HG03025 (cell line): ENCODE results near the gene SEC23A.
"Not testable (repeated sequence)": the region's sequence is repeated elsewhere in the genome, so short reads cannot be mapped to it uniquely, and the experiment has no call there.

Experiments
- ATAC-seq: cut with Tn5 transposase; IDR thresholded peaks from one replicate; pipeline ENCODE4 v1.9.1; 2021; ENCODE audit warnings: mild to moderate bottlenecking, moderate library complexity; ENCODE audit not compliant: unreplicated experiment, low FRiP score

Gene SEC23A

DNA sequence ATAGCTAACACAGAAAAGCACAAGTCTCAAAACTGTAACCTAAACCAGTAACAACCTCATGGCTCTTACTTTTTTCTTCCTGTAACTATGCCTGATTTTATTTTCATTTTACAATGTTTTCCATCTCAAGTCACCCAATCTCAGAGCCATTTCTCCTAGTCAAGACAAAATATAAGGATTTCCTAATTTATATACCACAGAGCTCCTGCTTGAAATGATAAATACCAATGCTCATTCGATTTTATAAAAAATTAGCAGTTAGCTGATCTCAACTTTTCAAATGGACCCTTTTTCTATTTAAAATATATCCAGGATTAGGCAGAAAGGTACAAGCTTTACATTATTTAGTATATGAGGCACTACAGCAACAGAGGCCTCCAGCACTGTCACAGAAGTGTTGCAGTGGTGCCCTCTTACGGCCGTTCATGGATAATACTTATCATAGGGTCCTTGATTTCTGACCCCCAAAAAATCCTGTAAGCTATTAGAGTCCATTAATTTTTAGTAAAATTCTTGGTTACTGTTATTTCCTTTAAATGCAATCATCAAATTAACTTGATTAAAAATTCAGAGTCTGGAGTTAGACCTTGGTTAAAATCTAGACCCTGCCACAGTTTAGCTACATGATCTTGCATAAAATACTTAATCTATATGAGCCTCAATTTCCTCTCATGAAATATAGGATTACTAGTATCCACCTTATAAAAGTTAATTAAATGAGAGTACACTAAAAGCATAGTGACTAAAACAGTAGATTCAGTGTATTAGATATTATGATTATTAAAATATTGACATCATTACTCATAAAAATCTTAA lies 68.3 kb downstream of the SEC23A start:
- ATAC-seq = no peak

DNA sequence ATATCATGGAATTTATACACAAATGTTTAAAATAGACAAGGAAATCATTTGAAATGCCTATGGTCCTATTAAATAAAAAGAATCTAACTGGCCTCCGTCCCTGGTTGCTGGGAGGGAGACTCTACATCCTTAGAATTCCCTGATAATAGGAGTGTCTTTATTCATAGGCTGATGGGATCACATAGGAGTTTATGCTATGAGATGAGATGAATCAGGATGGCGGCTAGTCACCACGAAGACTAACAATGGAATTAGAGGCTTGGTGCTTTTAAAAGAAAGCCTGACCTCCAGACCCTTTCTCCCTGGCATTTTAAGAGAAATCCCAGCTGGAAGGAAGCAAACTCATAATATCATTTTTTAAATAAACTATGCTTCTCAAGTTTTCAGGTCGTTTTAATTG lies 69.7 kb downstream of the SEC23A start:
- no peak for ATAC-seq

DNA sequence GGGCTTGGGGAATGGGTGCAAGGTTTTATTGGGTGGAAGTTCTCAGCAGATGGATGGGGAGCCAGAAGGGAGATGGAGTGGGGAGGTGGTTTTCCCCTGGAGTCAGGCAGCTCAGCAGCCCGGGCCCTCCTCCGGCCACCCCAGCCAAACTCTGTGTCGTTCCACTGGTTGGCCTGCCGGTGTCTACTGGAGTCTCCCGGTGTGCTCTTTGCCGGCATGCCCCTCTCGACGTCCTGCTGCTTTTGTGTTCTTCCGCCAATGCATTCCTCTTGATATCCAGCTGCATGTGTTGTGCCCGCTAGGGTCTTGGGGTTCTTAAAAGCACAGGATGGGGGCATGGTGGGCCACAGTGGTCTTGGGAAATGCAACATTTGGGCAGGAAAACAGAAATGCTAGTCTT lies 72.8 kb downstream of the SEC23A start:
- no peak for ATAC-seq

DNA sequence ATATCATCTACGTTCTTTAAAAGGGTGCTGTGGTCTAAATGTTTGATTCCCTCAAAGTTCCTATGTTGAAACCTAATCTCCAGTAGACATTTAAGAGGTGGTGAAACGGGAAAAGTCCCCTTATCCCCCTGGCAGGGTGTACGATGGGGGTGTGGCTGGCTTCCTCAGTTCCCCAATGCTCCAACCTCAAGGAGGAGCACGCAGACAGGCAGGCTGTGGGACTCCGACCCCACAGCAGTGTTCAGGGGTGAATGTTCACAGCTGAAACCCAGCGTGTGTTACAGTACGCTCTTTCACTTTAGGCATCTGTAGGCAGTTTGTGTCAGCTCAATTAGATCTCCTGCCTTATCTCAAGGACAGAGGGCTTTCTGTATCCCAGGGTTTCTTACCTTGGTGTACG lies 73.2 kb downstream of the SEC23A start:
- ATAC-seq = no peak

DNA sequence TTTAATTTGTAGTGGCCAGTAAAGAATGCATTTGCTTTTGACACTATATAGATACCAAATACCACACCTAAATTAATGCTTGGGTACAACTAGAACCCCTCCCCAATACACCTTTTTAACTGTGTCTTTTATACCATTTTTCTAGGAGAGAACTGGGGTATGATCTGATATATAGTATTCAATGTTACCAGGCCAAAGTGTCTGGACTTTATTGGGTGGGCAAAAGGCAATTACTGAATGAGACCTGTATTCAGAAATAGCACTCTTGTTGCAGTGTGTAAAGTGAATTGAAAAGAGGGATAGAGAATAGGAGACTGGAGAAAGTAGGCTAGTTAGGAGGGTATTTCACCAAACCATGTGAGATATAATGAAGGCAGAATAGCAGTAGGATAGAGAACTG lies 74.4 kb downstream of the SEC23A start:
- ATAC-seq = no peak

DNA sequence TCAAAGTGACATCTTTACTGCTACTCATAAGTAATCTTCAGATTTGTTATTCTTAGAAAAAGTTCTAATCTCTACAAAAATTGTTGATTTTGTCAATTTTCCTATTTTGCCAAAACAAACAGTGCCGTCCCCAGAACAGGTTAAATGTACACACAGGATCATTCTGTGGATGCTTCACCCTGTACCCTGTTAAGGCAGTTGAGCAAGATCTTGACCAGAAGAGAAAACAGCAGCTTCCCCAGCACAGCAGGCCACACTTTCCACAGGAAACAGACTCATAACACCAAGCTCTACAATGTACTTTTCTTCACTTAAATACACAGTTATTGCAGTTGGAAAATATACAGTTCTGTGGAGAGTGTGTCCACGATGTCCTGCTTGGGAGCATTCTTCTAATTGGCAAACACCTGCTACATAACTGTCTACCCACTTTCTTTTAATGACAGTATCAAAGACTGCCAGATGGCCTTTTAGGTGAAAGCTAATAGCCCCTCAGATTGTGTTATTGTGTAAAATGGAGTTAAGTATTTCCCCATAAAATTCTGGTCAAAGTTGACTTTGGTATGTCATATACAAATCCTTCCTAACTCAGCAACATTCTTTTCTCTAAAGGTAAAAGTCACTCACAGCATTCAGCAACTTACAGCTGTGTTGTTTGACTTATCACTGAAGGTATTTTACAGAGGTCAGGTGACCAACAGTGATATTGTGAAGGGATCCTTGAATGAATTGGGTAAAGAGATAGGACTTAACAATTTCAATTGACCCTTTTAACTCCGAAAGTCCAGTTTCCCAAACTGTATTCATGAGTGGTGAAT lies 77.0 kb downstream of the SEC23A start:
- ATAC-seq = no peak

DNA sequence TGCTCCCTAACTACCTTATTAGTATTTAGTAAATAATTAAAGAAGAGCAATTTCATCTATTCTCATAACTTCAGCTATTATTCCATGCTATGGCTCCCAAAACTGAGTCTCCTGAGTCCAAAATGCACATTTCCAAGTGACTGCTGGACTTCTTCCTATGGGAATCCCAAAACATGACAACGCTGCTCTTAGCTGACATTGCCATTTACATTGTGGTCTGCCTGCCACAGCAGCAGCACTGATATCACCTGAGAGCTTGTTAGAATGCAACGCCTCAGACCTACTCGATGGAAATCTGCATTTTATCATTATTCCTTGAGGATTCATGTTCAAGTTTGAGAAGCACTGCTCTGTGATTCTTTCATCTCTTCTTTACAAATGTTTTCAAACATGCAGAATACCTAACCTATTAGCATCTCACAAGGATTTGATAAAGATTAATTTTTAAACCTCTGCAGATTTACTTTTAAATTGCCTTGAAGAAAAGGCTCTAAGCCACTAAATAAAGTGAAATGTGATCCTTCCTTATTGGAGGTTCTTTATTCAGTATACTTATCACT lies 77.7 kb downstream of the SEC23A start:
- ATAC-seq = no peak

DNA sequence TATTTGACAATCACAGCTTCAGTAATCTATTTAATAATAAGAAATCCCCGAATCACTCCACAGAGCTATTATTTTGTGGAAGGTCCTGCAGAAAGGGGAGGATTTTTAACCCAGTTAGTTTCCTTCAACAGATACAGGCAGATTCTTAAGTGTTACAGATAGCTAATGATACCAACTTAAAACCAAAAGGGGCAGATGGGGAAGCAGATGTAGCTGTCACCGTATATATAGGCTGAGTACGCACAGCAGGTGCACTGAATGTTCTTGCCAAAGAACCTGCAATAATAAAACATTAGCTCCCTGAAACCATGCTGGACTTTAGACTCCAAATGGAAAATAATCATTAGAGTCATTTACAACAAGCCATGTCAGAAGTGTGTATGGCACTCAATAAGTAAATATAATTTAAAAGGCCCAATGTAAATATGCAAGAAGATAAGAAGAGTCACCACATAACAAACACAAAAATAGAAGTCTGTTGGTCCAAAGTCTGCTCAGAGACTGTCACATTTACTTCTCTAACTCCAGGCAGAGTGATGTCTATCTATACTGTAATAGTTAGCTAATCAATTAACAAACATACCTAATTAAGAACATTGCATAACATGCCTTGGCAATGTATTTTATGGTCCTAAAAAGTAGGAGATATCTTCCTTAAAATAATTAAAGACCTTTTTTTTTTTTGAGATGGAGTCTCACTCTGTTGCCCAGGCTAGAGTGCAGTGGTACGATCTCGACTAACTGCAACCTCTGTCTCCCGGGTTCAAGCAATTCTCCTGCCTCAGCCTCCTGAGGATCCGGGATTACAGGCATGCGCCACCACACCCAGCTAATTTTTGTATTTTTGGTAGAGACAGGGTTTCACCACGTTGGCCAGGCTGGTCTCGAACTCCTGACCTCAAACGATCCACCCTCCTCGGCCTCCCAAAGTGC lies 78.8 kb downstream of the SEC23A start:
- ATAC-seq = no peak

DNA sequence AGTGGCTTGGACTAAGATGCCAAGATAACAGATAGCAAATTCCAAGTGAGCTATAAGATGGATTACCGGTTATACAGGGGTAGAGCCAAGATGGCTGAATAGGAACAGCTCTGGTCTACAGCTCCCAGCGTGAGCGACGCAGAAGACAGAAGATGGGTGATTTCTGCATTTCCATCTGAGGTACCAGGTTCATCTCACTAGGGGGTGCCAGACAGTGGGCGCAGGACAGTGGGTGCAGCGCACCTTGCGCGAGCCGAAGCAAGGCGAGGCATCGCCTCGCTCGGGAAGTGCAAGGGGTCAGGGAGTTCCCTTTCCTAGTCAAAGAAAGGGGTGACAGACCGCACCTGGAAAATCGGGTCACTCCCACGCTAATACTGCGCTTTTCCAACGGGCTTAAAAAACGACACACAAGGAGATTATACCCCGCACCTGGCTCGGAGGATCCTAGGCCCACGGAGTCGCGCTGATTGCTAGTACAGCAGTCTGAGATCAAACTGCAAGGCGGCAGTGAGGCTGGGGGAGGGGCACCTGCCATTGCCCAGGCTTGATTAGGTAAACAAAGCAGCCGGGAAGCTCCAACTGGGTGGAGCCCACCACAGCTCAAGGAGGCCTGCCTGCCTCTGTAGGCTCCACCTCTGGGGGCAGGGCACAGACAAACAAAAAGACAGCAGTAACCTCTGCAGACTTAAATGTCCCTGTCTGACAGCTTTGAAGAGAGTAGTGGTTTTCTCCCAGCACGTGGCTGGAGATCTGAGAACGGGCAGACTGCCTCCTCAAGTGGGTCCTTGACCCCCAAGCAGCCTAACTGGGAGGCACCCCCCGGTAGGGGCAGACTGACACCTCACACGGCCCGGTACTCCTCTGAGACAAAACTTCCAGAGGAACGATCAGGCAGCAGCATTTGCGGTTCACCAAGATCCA lies 85.7 kb downstream of the SEC23A start:
- ATAC-seq = not testable (repeated sequence)

DNA sequence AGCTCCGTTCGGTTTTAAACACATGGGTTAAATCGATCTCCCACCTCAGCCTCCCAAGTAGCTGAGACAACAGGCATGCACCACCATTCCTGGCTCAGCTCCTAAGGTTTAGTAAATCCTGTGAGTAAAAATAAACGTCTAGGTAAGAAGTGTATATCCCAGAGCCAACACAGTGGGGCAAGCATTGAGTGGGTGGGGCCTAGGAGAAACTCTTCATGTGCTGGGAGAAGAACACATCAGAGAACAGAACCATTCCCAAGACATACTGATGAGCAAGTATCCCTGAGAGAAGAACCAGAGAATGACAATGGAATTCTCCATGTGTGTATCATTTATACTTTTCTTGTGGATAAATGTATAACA lies 86.3 kb downstream of the SEC23A start:
- no peak for ATAC-seq

DNA sequence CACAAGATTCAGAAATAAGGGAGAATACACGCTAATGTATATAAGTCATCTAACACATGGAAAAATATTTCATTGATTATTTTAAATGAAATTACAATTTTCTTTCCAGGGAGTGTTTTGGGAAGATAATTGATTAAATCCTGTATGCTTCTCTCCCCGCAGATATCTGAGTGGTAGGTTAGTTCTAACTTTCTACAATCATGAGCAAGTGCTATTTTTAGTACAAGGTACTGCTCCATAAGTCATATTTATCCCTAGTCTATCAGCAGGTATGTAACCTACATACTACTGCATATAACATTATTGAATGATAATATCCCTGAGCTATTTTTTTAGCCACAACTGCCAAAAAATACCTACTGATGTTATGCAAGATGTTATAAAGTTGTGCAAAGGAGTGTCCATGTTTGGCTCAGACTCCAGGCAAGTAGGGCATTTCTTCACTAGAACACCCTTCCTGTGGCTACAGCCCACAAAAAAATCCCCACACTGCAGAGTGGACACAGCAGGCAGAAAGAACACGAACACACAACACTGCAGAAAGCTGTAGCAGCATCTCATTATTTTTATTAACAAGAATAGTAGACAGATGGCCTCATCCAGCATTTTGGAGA lies 87.0 kb downstream of the SEC23A start:
- ATAC-seq = no peak

DNA sequence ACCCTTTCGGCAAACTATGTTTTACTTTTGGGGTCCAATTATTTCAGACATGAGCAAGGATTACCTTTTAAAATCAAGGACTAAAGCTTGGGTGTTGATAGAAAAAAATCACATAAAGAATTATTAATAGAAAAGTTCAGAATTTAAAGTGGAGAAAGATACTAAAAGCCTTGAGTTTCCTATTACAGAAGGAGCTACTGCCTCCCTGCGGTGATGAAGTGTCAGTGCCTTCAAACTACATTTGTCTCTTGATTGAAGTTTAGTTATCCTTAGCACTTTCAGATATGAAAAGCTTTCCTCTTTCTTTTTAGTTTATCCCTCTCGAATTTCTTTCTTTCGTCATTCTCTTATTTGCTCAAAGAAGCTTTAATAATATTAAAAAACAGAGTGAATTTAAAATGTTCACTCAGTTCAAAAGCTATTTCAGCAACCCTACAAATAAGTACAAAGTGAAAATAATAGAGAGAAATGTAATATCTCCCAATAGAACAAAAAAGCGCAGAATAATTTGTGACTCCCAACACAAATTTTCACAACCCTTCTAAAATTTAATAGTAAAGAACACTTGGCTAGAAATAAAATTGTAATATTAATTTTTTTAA lies 87.6 kb downstream of the SEC23A start:
- ATAC-seq = no peak

DNA sequence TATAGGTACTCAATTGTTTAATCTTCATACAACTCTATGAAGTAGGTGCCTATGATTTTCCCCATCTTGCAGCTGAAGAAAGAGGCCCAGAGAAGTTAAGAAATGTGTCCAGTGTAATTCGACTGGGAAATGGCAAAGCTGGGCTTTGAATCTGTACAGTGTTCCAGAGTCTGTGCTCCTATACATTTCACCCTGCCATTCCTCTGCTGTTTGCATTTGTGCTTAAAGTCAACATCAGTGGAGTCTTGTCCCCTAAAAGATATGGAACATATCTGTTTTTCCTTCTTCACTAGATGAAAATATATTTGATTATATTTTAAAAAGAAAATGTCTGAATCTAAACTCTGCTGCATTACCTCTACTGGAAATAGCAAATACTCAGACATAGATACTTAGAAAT lies 88.6 kb downstream of the SEC23A start:
- ATAC-seq = no peak

DNA sequence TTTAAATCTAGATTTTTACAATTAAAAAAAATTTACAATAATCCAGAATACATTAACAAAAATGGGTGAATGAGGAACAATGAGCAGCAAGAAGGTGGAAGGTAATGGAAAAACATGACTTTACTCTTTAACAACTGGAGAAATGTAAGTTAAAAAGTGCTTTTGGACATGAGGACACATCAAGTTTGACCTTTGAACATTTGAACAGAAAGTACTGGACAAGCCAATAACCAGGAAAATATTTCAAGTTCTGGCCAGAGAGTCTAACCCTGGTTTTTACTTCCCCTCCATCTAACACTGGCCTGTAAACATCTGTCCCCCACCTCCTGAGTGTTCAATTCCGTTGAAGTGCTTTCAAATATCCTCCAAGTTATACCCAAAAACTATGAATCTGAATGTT lies 94.1 kb downstream of the SEC23A start:
- ATAC-seq = not testable (repeated sequence)

DNA sequence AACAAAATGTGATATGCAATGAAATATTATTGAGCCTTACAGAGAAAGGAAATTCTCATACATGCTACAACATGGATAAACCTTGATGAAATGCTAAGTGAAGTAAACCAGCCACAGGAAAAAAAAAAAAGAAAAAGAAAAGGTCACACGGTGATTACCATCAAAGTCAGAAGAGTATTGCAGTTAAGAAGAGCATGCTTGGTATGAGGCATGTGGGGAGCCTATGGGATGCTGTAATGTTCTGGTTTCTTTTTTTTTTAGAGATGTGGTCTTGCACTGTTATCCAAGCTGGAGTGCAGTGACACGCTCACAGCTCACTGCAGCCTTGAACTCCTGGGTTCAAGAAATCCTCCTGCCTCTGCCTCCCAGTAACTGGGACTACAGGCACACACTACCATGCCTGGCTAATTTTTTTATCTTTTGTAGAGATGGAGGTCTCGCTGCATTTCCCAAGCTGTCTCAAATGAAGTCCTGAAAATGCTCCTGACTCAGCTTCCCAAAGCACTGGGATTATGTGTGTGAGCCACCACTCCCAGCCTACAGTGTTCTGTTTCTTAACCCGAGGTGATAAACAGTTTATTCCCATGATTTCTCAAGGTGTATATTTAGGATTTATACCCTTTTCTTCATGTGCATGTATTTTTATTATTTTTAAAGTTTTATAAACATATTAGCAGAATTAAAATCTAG lies 96.2 kb downstream of the SEC23A start:
- no peak for ATAC-seq

DNA sequence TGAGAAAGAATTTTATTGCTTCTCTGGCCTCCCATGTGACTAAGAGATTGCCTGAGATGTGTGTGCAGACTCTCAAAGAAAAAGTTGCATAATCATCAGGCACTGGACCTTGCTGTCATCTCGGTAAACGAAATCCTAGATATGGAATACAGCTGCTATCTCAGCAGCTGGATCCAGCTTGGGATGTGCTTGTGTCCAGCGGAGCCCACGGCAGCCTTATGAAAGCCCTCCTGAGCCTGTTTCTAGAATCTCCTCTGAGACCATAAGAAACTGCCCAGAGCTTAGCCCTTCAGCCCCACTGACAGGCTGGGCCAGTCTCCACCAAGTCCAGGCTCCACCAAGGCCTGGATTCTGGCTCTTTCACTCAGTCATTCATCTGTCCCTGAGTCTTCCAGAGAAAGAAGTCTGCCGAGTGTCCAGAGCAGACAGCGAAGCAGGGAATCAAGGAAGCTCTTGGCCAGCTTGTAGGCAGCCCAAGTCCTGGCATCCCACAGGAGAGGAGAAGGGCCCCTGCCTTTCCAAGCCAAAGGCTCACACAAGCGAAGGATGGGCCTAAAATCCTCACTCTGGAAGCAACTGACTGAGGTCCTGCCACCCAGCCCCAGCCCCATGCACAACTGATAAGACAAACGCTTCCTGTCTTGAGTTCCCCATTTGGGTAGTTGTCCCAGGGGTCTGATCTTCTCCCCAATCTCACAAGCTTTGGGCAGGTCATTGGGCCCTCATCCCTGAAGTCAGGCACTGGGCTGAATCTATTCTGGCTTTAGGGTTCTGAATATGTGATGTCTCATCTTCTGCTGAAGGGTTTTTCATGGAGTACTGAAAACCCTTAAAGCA lies 97.8 kb downstream of the SEC23A start:
- no peak for ATAC-seq

DNA sequence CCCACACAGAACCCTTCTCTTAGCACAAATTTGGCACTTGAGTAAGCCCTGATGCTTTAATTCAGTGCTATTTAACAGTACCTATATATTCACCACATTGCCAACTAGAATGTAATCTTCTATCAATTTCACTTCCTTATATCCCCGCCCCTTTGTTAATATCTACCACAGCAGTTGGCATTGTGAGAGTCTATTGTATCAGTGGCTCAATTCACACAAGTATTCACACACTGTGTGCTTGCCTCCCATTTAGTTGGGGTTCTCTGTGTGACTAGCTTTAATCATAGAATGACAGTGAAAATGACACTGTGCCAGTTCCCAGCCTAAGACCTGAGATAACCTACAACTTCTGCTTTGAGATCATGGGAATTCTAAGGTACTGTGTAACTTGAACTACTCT lies 103.1 kb downstream of the SEC23A start:
- ATAC-seq = no peak
